ENCODE measurements around the gene ZMAT5. TPM values are rescaled to one million over a fixed set of nuclear protein-coding genes. Genes with fewer than 3 reads are reported as not detected.

ZMAT5 gene
- polyA plus RNA-seq, 3 donors, result 27.1 to 79.4 (median 59.3) TPM

DNA sequence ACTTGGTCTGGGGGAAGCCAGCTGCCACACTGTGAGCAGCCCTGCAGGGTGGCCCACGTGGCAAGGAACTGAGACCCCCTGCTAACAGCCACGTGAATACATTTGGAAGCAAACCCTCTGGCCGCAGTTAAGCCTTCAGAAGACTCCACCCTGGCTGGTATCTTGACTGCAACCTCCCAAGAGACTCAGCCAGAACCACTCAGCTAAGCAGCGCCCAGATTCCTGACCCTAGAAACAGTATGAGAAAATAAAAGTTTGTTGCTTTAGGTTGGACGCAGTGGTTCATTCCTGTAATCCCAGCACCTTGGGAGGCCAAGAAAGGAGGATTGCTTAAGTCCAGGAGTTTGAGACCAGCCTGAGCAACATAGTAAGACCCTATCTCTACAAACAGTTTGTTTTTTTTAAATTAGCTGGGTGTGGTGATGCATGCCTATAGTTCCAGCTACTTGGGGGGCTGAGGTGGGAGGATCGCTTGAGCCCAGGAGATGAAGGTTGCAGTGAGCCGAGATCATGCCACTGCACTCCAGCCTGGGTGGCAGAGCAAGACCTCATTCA lies 8.7 kb downstream of the ZMAT5 start:
- Histone ChIP-seq H4K20me1 (ENCODE audit: insufficient read depth, low read length) (peaks cover 2% of the 10 kb centered on the region), H3K4me2 (replicated peaks; ENCODE audit: extremely low read depth, low read length, poor library complexity, severe bottlenecking) (no peak overlapping the region), H2AFZ (ENCODE audit: insufficient read depth, low read depth, low read length, poor library complexity, severe bottlenecking) (no peak overlapping the region), H3K36me3 (replicated peaks in 1 of 2; ENCODE audit: control insufficient read depth in 1 of 2, insufficient read depth in 2 of 2, low read length in 2 of 2) (peaks cover 3 to 25% of the 10 kb centered on the region in 2 donors), H3K79me2 (ENCODE audit: insufficient read depth, low read length) (peaks cover 11% of the 10 kb centered on the region), H3K4me1 (ENCODE audit: control insufficient read depth in 1 of 2, insufficient read depth in 2 of 2, low read length in 2 of 2) (no peaks in the 10 kb centered on the region), H3K27ac (ENCODE audit: low read depth in 1 of 2, low read length in 2 of 2) (no peak overlapping the region), H3K9me3 (replicated peaks in 1 of 2; ENCODE audit: control insufficient read depth in 1 of 2, insufficient read depth in 1 of 2, low read length in 2 of 2) (no peaks in the 10 kb centered on the region), H3K4me3 (replicated peaks in 1 of 3; ENCODE audit: low read depth in 2 of 3, low read length in 3 of 3) (no peak overlapping the region), H3K27me3 (ENCODE audit: control insufficient read depth in 2 of 2, insufficient read depth in 2 of 2, low read length in 2 of 2) (no peaks in the 10 kb centered on the region), H3K9ac (ENCODE audit: insufficient read depth, low read length, poor library complexity, severe bottlenecking) (no peak overlapping the region)
- no peaks in the 10 kb centered on the region for H3K9me3 Mint-ChIP-seq
- TF ChIP-seq, protein P1, sequence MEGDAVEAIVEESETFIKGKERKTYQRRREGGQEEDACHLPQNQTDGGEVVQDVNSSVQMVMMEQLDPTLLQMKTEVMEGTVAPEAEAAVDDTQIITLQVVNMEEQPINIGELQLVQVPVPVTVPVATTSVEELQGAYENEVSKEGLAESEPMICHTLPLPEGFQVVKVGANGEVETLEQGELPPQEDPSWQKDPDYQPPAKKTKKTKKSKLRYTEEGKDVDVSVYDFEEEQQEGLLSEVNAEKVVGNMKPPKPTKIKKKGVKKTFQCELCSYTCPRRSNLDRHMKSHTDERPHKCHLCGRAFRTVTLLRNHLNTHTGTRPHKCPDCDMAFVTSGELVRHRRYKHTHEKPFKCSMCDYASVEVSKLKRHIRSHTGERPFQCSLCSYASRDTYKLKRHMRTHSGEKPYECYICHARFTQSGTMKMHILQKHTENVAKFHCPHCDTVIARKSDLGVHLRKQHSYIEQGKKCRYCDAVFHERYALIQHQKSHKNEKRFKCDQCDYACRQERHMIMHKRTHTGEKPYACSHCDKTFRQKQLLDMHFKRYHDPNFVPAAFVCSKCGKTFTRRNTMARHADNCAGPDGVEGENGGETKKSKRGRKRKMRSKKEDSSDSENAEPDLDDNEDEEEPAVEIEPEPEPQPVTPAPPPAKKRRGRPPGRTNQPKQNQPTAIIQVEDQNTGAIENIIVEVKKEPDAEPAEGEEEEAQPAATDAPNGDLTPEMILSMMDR (IDR thresholded peaks at IDR 0.05), result no peak
- H3K4me3 Mint-ChIP-seq, result no peak overlapping the region
- no peak overlapping the region for H3K27ac Mint-ChIP-seq
- 100% methylated on average over 3 of the region's 7 CpGs for WGBS (ENCODE audit: insufficient coverage)
- H3K4me1 Mint-ChIP-seq, result no peaks in the 10 kb centered on the region
- intact Hi-C loops (cut with micrococcal nuclease), result no loop called here
- DNase-seq, result no peak
- peaks cover 10 to 12% of the 10 kb centered on the region in 2 donors for H3K36me3 Mint-ChIP-seq
- peaks cover 0 to 4% (median 2%) of the 10 kb centered on the region in 3 donors for H3K27me3 Mint-ChIP-seq (ENCODE audit: low read depth in 3 of 3)

DNA sequence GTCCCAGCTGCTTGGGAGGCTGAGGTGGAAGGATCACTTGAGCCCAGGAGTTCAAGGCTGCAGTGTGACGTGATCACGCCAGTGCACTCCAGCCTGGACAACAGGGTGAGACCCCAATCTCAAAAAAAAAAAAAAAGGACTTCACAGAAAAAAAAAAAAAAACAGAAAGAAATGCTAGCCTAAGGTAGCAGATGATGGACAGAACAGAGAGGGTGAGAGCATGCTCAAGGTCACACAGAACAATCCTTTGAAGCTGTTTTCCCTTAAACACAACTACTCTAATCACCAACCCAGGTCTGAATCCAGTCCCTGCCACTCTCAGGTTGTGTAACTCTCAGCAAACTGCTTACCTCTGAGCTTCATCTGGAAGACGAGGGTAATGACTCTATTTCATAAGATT lies 9.7 kb downstream of the ZMAT5 start:
- TF ChIP-seq, protein P1 (IDR thresholded peaks at IDR 0.05), result no peak
- H3K27me3 Mint-ChIP-seq (ENCODE audit: low read depth in 3 of 3), result peaks cover 0 to 4% (median 2%) of the 10 kb centered on the region in 3 donors

More for the DNA sequence above, 9.7 kb downstream of the ZMAT5 start:
- no peak overlapping the region for H3K9ac ChIP-seq (ENCODE audit: insufficient read depth, low read length, poor library complexity, severe bottlenecking)
- intact Hi-C loops (cut with micrococcal nuclease), result no loop called here
- H3K4me2 ChIP-seq (replicated peaks; ENCODE audit: extremely low read depth, low read length, poor library complexity, severe bottlenecking), result no peak overlapping the region
- peaks cover 3 to 30% of the 10 kb centered on the region in 2 donors for H3K36me3 ChIP-seq (replicated peaks in 1 of 2; ENCODE audit: control insufficient read depth in 1 of 2, insufficient read depth in 2 of 2, low read length in 2 of 2)
- peaks cover 2% of the 10 kb centered on the region for H3K4me1 Mint-ChIP-seq
- H3K4me1 ChIP-seq (ENCODE audit: control insufficient read depth in 1 of 2, insufficient read depth in 2 of 2, low read length in 2 of 2), result peaks cover 0 to 2% of the 10 kb centered on the region in 2 donors
- no peaks in the 10 kb centered on the region for H3K9me3 Mint-ChIP-seq
- DNase-seq, result no peak
- H3K36me3 Mint-ChIP-seq, result peaks cover 16 to 22% of the 10 kb centered on the region in 2 donors
- H3K27ac Mint-ChIP-seq, result peak overlapping the region in 1 of 7 donors; percentile 44
- no CpG with 5 or more reads among the region's 3 CpGs for WGBS (ENCODE audit: insufficient coverage)
- H2AFZ ChIP-seq (ENCODE audit: insufficient read depth, low read depth, low read length, poor library complexity, severe bottlenecking), result no peak overlapping the region
- H3K79me2 ChIP-seq (ENCODE audit: insufficient read depth, low read length), result peaks cover 12% of the 10 kb centered on the region
- H3K4me3 ChIP-seq (replicated peaks in 1 of 3; ENCODE audit: low read depth in 2 of 3, low read length in 3 of 3), result no peak overlapping the region
- H4K20me1 ChIP-seq (ENCODE audit: insufficient read depth, low read length), result peaks cover 2% of the 10 kb centered on the region
- no peaks in the 10 kb centered on the region for H3K9me3 ChIP-seq (replicated peaks in 1 of 2; ENCODE audit: control insufficient read depth in 1 of 2, insufficient read depth in 1 of 2, low read length in 2 of 2)
- no peaks in the 10 kb centered on the region for H3K27me3 ChIP-seq (ENCODE audit: control insufficient read depth in 2 of 2, insufficient read depth in 2 of 2, low read length in 2 of 2)
- no peak overlapping the region for H3K27ac ChIP-seq (ENCODE audit: low read depth in 1 of 2, low read length in 2 of 2)
- H3K4me3 Mint-ChIP-seq, result no peak overlapping the region

Measured in CD14-positive monocyte (primary cell).